ENCODE data around the gene TAOK1. TPM values are rescaled to one million over a fixed set of nuclear protein-coding genes. Genes with fewer than 3 reads are reported as not detected.

The TAOK1 gene
- total RNA-seq, 1 experiment from 2014 or later = 56.3 TPM

DNA sequence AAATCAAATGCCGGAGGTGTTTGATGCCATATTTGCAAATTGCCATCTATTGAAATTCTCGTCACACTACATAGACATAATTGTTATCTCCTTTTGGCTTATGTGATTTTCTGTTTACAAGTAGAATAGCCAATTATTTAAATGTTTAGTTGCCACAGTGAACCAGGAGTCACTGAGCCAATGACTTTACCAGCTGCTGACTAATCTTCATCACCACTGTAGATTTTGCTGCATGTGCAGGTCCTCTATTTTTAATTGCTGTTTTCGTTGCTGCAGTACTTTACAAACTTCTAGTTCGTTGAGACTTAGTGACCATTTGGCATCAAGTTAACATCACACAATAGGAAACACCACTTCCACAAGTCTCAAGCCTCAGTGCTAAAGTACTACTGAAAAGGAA lies 153.9 kb downstream of the TAOK1 start:
- Histone ChIP-seq H3K4me2 (ENCODE audit: low read length) (no peak overlapping the region), H2AFZ (ENCODE audit: low read depth, low read length, poor library complexity, severe bottlenecking) (no peak overlapping the region), H3K36me3 (ENCODE audit: control insufficient read depth in 1 of 2, insufficient read depth in 2 of 2, low read length in 2 of 2) (peaks cover 11 to 17% of the 10 kb centered on the region in 2 experiments), H3K9me2 (ENCODE audit: insufficient read depth) (no peaks in the 10 kb centered on the region), H4K20me1 (ENCODE audit: insufficient read depth) (no peaks in the 10 kb centered on the region), H3K27me3 (ENCODE audit: insufficient read depth, low read length) (no peaks in the 10 kb centered on the region), H3K9ac (ENCODE audit: low read length) (no peak overlapping the region), H3K4me1 (ENCODE audit: control insufficient read depth in 1 of 2, insufficient read depth in 2 of 2, low read length in 2 of 2) (no peaks in the 10 kb centered on the region), H3K9me3 (ENCODE audit: control insufficient read depth in 1 of 2, insufficient read depth in 1 of 2, low read depth in 1 of 2, low read length in 2 of 2) (no peaks in the 10 kb centered on the region), H3K4me3 (replicated peaks in 1 of 2; ENCODE audit: low read depth in 1 of 2, low read length in 2 of 2) (no peak overlapping the region), H3K79me2 (ENCODE audit: insufficient read depth, low read length) (no peaks in the 10 kb centered on the region), H3K27ac (ENCODE audit: low read depth, low read length) (no peak overlapping the region)
- ChIA-PET POLR2A (no interaction called here), CTCF (no interaction called here), RAD21 (ENCODE audit: low non-redundant PET in 1 of 2, low total read pairs in 2 of 2, uncharacterized antibody in 2 of 2, unreplicated experiment in 2 of 2) (no interaction called here)
- BruUV-seq (replicated peaks) = TSS peak; percentile 6
- DNase-seq (ENCODE audit: low read depth, low spot score) (no peak), ATAC-seq (no peak)
- TF ChIP-seq, protein P1, sequence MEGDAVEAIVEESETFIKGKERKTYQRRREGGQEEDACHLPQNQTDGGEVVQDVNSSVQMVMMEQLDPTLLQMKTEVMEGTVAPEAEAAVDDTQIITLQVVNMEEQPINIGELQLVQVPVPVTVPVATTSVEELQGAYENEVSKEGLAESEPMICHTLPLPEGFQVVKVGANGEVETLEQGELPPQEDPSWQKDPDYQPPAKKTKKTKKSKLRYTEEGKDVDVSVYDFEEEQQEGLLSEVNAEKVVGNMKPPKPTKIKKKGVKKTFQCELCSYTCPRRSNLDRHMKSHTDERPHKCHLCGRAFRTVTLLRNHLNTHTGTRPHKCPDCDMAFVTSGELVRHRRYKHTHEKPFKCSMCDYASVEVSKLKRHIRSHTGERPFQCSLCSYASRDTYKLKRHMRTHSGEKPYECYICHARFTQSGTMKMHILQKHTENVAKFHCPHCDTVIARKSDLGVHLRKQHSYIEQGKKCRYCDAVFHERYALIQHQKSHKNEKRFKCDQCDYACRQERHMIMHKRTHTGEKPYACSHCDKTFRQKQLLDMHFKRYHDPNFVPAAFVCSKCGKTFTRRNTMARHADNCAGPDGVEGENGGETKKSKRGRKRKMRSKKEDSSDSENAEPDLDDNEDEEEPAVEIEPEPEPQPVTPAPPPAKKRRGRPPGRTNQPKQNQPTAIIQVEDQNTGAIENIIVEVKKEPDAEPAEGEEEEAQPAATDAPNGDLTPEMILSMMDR (IDR thresholded peaks at IDR 0.05 in 2 of 3, conservative IDR thresholded peaks at IDR 0.05 in 1 of 3; ENCODE audit: borderline replicate concordance in 1 of 3, insufficient read depth in 1 of 3, low read depth in 2 of 3, low read length in 2 of 3) = no peak
- TF ChIP-seq SP1 (IDR thresholded peaks at IDR 0.05; ENCODE audit: low read depth) (no peak), FOSL1 (IDR thresholded peaks at IDR 0.05; ENCODE audit: low read depth) (no peak), CBX3 (IDR thresholded peaks at IDR 0.05; ENCODE audit: low read depth) (no peak), ELF1 (IDR thresholded peaks at IDR 0.05; ENCODE audit: borderline replicate concordance, low read depth) (no peak), EZH2 (IDR thresholded peaks at IDR 0.05) (no peak), ZNF274 (IDR thresholded peaks at IDR 0.05; ENCODE audit: low read depth, low read length) (no peak)
- intact Hi-C loops (cut with micrococcal nuclease) = no loop called here

DNA sequence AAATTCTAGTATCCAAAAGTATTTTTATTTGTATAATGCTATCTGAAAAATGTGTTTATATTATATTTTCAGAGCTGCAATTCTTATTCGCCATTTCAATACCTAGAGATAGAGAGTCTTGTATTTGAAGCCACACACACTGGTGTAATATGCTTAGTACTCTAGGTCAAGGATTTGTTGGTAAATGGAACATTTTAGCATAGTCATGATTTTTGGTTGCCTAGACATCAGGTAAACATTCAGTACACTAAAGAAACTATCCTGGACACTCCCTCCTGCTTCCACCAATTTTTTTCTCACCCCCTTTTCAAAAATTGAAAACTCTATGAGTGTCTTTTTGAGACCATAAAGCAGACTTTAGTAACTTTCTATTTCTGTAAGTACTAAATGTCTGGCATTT lies 155.9 kb downstream of the TAOK1 start:
- POLR2A ChIA-PET = no interaction called here
- Histone ChIP-seq H3K9me2 (ENCODE audit: insufficient read depth) (no peaks in the 10 kb centered on the region), H3K27me3 (ENCODE audit: insufficient read depth, low read length) (no peaks in the 10 kb centered on the region), H4K20me1 (ENCODE audit: insufficient read depth) (no peaks in the 10 kb centered on the region), H3K79me2 (ENCODE audit: insufficient read depth, low read length) (no peaks in the 10 kb centered on the region), H3K27ac (ENCODE audit: low read depth, low read length) (no peak overlapping the region), H3K36me3 (ENCODE audit: control insufficient read depth in 1 of 2, insufficient read depth in 2 of 2, low read length in 2 of 2) (peaks cover 8 to 17% of the 10 kb centered on the region in 2 experiments), H3K9ac (ENCODE audit: low read length) (no peak overlapping the region), H2AFZ (ENCODE audit: low read depth, low read length, poor library complexity, severe bottlenecking) (no peak overlapping the region), H3K9me3 (ENCODE audit: control insufficient read depth in 1 of 2, insufficient read depth in 1 of 2, low read depth in 1 of 2, low read length in 2 of 2) (no peaks in the 10 kb centered on the region), H3K4me1 (ENCODE audit: control insufficient read depth in 1 of 2, insufficient read depth in 2 of 2, low read length in 2 of 2) (no peaks in the 10 kb centered on the region), H3K4me3 (replicated peaks in 1 of 2; ENCODE audit: low read depth in 1 of 2, low read length in 2 of 2) (no peak overlapping the region), H3K4me2 (ENCODE audit: low read length) (no peak overlapping the region)
- BruUV-seq (replicated peaks) = no TSS peak
- RAD21 ChIA-PET (ENCODE audit: low non-redundant PET in 1 of 2, low total read pairs in 2 of 2, uncharacterized antibody in 2 of 2, unreplicated experiment in 2 of 2) = no interaction called here
- DNase-seq (ENCODE audit: low read depth, low spot score) (no peak), ATAC-seq (no peak)
- CTCF ChIA-PET = interaction anchor here (3.0 kb wide), 1 partner anchor 9 kb away, joined by 12 read pairs; no protein-coding TSS in a partner anchor
- intact Hi-C loops (cut with micrococcal nuclease) = no loop called here
- TF ChIP-seq ELF1 (IDR thresholded peaks at IDR 0.05; ENCODE audit: borderline replicate concordance, low read depth) = no peak
- TF ChIP-seq, protein P2, sequence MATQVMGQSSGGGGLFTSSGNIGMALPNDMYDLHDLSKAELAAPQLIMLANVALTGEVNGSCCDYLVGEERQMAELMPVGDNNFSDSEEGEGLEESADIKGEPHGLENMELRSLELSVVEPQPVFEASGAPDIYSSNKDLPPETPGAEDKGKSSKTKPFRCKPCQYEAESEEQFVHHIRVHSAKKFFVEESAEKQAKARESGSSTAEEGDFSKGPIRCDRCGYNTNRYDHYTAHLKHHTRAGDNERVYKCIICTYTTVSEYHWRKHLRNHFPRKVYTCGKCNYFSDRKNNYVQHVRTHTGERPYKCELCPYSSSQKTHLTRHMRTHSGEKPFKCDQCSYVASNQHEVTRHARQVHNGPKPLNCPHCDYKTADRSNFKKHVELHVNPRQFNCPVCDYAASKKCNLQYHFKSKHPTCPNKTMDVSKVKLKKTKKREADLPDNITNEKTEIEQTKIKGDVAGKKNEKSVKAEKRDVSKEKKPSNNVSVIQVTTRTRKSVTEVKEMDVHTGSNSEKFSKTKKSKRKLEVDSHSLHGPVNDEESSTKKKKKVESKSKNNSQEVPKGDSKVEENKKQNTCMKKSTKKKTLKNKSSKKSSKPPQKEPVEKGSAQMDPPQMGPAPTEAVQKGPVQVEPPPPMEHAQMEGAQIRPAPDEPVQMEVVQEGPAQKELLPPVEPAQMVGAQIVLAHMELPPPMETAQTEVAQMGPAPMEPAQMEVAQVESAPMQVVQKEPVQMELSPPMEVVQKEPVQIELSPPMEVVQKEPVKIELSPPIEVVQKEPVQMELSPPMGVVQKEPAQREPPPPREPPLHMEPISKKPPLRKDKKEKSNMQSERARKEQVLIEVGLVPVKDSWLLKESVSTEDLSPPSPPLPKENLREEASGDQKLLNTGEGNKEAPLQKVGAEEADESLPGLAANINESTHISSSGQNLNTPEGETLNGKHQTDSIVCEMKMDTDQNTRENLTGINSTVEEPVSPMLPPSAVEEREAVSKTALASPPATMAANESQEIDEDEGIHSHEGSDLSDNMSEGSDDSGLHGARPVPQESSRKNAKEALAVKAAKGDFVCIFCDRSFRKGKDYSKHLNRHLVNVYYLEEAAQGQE (IDR thresholded peaks at IDR 0.05; ENCODE audit: low read depth) = no peak
- TF ChIP-seq ZNF274 (IDR thresholded peaks at IDR 0.05; ENCODE audit: low read depth, low read length) = no peak
- TF ChIP-seq, protein P1 (IDR thresholded peaks at IDR 0.05 in 2 of 3, conservative IDR thresholded peaks at IDR 0.05 in 1 of 3; ENCODE audit: borderline replicate concordance in 1 of 3, insufficient read depth in 1 of 3, low read depth in 2 of 3, low read length in 2 of 3) = no peak
- TF ChIP-seq POLR2A (IDR thresholded peaks at IDR 0.05; ENCODE audit: borderline replicate concordance, extremely low read depth, insufficient read depth, insufficient read length) = no peak
- TF ChIP-seq, protein P3, sequence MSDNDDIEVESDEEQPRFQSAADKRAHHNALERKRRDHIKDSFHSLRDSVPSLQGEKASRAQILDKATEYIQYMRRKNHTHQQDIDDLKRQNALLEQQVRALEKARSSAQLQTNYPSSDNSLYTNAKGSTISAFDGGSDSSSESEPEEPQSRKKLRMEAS (IDR thresholded peaks at IDR 0.05) = no peak
- TF ChIP-seq SRF (IDR thresholded peaks at IDR 0.05; ENCODE audit: low read depth) = no peak
- TF ChIP-seq CBX3 (IDR thresholded peaks at IDR 0.05; ENCODE audit: low read depth) = no peak
- no peak for TF ChIP-seq CEBPB (IDR thresholded peaks at IDR 0.05; ENCODE audit: low read depth)
- TF ChIP-seq EZH2 (IDR thresholded peaks at IDR 0.05) = no peak
- no peak for TF ChIP-seq SP1 (IDR thresholded peaks at IDR 0.05; ENCODE audit: low read depth)

Measured in HCT116 (cell line).